Measurements from ENCODE around the gene SFMBT1. TPM values are rescaled to one million over a fixed set of nuclear protein-coding genes. Genes with fewer than 3 reads are reported as not detected.

SFMBT1 gene
- total RNA-seq, 1 donor from 2014 or later: 5.8 TPM

- no peak overlapping the region for H3K27ac Mint-ChIP-seq (ENCODE audit: unreplicated experiment)
- no peaks in the 10 kb centered on the region for H3K9me3 Mint-ChIP-seq (ENCODE audit: unreplicated experiment)
- H3K4me3 Mint-ChIP-seq (ENCODE audit: unreplicated experiment): no peak overlapping the region
- no peak for DNase-seq (ENCODE audit: low spot score)
- TF ChIP-seq, protein P1, sequence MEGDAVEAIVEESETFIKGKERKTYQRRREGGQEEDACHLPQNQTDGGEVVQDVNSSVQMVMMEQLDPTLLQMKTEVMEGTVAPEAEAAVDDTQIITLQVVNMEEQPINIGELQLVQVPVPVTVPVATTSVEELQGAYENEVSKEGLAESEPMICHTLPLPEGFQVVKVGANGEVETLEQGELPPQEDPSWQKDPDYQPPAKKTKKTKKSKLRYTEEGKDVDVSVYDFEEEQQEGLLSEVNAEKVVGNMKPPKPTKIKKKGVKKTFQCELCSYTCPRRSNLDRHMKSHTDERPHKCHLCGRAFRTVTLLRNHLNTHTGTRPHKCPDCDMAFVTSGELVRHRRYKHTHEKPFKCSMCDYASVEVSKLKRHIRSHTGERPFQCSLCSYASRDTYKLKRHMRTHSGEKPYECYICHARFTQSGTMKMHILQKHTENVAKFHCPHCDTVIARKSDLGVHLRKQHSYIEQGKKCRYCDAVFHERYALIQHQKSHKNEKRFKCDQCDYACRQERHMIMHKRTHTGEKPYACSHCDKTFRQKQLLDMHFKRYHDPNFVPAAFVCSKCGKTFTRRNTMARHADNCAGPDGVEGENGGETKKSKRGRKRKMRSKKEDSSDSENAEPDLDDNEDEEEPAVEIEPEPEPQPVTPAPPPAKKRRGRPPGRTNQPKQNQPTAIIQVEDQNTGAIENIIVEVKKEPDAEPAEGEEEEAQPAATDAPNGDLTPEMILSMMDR (IDR thresholded peaks at IDR 0.05; ENCODE audit: unreplicated experiment): no peak
- H3K4me1 Mint-ChIP-seq (ENCODE audit: unreplicated experiment): peaks cover 4% of the 10 kb centered on the region
- peaks cover 3% of the 10 kb centered on the region for H3K27me3 Mint-ChIP-seq (ENCODE audit: unreplicated experiment)
- peaks cover 9% of the 10 kb centered on the region for H3K36me3 Mint-ChIP-seq (ENCODE audit: low read depth, unreplicated experiment)
These were observed 155.1 kb downstream of the SFMBT1 start for GRCh38 chr3:52890735-52891134.

- no peak overlapping the region for H3K27ac Mint-ChIP-seq (ENCODE audit: unreplicated experiment)
- H3K36me3 Mint-ChIP-seq (ENCODE audit: low read depth, unreplicated experiment): peaks cover 17% of the 10 kb centered on the region
- no peak for DNase-seq (ENCODE audit: low spot score)
- H3K27me3 Mint-ChIP-seq (ENCODE audit: unreplicated experiment): peaks cover 2% of the 10 kb centered on the region
- H3K4me3 Mint-ChIP-seq (ENCODE audit: unreplicated experiment): no peak overlapping the region
- no peaks in the 10 kb centered on the region for H3K4me1 Mint-ChIP-seq (ENCODE audit: unreplicated experiment)
- TF ChIP-seq, protein P1 (IDR thresholded peaks at IDR 0.05; ENCODE audit: unreplicated experiment): no peak
- H3K9me3 Mint-ChIP-seq (ENCODE audit: unreplicated experiment): no peaks in the 10 kb centered on the region
These were observed 156.0 kb downstream of the SFMBT1 start for GRCh38 chr3:52889901-52890300.

- TF ChIP-seq, protein P1 (IDR thresholded peaks at IDR 0.05; ENCODE audit: unreplicated experiment): no peak
- H3K36me3 Mint-ChIP-seq (ENCODE audit: low read depth, unreplicated experiment): peaks cover 19% of the 10 kb centered on the region
- H3K4me3 Mint-ChIP-seq (ENCODE audit: unreplicated experiment): no peak overlapping the region
- H3K27ac Mint-ChIP-seq (ENCODE audit: unreplicated experiment): no peak overlapping the region
- H3K4me1 Mint-ChIP-seq (ENCODE audit: unreplicated experiment): no peaks in the 10 kb centered on the region
- H3K9me3 Mint-ChIP-seq (ENCODE audit: unreplicated experiment): no peaks in the 10 kb centered on the region
- DNase-seq (ENCODE audit: low spot score): no peak
- H3K27me3 Mint-ChIP-seq (ENCODE audit: unreplicated experiment): no peaks in the 10 kb centered on the region
These were observed 158.7 kb downstream of the SFMBT1 start for GRCh38 chr3:52887166-52887565.

DNA sequence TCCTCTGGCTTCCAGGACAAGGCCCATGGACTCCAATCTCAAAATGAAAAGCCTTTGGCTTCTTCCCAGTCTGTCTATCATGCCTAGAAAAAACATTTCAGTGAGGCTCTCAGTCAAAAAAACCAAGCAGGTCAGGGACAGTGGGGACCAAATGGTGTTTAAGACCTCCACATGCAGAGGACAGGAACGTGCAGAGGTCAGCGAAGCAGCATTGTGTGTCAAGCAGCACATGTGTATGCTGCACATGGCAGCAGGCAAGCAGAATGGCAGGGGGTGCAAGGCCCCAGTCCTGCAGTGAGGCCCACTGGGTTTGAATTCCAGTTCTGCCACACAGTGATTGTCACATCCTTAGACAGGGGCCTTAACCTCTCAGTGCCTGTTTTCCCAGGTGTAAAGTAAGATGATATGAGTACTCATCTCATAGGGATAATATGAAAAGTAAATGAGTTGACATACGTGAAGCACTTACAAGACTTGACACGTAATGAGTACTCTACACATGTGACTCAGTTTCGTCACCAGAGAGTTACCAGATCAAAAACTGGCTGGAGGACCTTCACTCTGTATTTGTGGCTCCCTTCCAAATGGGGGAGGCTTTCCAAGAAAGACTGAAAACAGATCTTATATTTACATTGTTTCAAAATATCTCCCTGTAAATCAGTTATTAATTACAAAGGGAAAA is 159.7 kb downstream of the SFMBT1 start:
- H3K9me3 Mint-ChIP-seq (ENCODE audit: unreplicated experiment): no peaks in the 10 kb centered on the region
- DNase-seq (ENCODE audit: low spot score): no peak
- H3K36me3 Mint-ChIP-seq (ENCODE audit: low read depth, unreplicated experiment): peaks cover 19% of the 10 kb centered on the region
- H3K4me3 Mint-ChIP-seq (ENCODE audit: unreplicated experiment): no peak overlapping the region
- H3K4me1 Mint-ChIP-seq (ENCODE audit: unreplicated experiment): no peaks in the 10 kb centered on the region
- H3K27ac Mint-ChIP-seq (ENCODE audit: unreplicated experiment): no peak overlapping the region
- no peaks in the 10 kb centered on the region for H3K27me3 Mint-ChIP-seq (ENCODE audit: unreplicated experiment)
- TF ChIP-seq, protein P1 (IDR thresholded peaks at IDR 0.05; ENCODE audit: unreplicated experiment): no peak

- H3K9me3 Mint-ChIP-seq (ENCODE audit: unreplicated experiment): no peaks in the 10 kb centered on the region
- no peak overlapping the region for H3K4me3 Mint-ChIP-seq (ENCODE audit: unreplicated experiment)
- peaks cover 15% of the 10 kb centered on the region for H3K36me3 Mint-ChIP-seq (ENCODE audit: low read depth, unreplicated experiment)
- H3K27me3 Mint-ChIP-seq (ENCODE audit: unreplicated experiment): no peaks in the 10 kb centered on the region
- no peak for DNase-seq (ENCODE audit: low spot score)
- no peaks in the 10 kb centered on the region for H3K4me1 Mint-ChIP-seq (ENCODE audit: unreplicated experiment)
- H3K27ac Mint-ChIP-seq (ENCODE audit: unreplicated experiment): no peak overlapping the region
- TF ChIP-seq, protein P1 (IDR thresholded peaks at IDR 0.05; ENCODE audit: unreplicated experiment): no peak
These were observed 163.5 kb downstream of the SFMBT1 start for GRCh38 chr3:52882377-52882776.

All from endothelial cell (in vitro differentiated cells).